Ovary (tissue), 3 donors: ENCODE data around the gene GUK1.

Source experiments
- CTCF ChIP-seq, 3 donors: fragments of 450-650 bp in 2 of 3; fragments of 200-600 bp in 1 of 3; IDR thresholded peaks; one replicate each; pipeline versions ENCODE4 v1.5.1 to v1.8.0; 2016 to 2022; ENCODE audit warnings: antibody characterized with exemption in 3 of 3, mild to moderate bottlenecking in 1 of 3
- EP300 ChIP-seq: sonication (generic); formaldehyde crosslinking; IDR thresholded peaks from one replicate; pipeline ENCODE4 v1.6.1; 2017; ENCODE audit warnings: antibody characterized with exemption
- POLR2A ChIP-seq: fragments of 450-650 bp; IDR thresholded peaks from one replicate; pipeline ENCODE4 v1.6.1; 2017; ENCODE audit warnings: antibody characterized with exemption, mild to moderate bottlenecking, moderate library complexity
- donor health status: DM: no; HTN: no; CAD: no.

DNA sequence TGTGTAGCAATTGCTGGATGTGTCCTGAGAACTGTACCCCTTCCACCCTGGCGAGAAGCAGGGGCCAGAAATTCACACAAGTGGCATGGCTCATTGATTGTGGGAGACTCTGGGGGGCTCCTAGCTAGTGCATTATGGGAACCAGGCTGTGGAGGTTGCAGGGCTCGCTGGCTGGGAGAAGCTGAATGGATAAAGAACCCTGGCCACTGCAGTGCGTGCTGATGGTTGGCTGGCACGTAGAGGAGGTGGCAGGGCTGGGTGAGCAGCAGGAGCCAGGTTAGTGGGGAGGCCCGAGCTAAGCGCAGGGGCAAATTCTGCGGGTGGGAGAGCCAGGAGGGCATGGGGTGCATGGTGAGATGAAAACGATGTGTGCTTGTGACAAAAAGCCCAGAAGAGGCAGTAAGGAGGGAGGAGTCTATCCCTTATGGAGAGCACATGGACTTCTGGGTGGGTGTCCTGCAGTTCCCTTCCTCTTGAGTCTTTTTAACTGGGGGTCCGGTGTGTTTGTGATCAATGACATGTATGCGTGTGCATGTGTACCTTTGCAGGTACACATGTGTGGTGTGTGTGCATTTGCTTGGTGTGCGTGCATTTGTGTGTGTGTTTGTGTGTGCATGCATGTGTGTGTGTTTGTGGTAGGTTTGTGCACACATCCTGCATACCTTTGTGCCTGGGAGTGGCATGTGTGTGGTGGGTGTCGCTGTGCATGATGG lies 3.6 kb downstream of the GUK1 start:
- no peak for TF ChIP-seq CTCF (IDR thresholded peaks at IDR 0.05)
- no peak for TF ChIP-seq POLR2A
- no peak for TF ChIP-seq EP300
